HUES6 (cell line): ENCODE measurements around the gene LCN1.
"Not testable (repeated sequence)": the region's sequence is repeated elsewhere in the genome, so short reads cannot be mapped to it uniquely, and the experiment has no call there.

Source experiments
- H3K27ac ChIP-seq: 2 replicates; pipeline ENCODE4 v1.7.0; 2013; ENCODE audit warnings: low read depth, mild to moderate bottlenecking, low read length, inconsistent platforms
- H3K27me3 ChIP-seq: 2 replicates; pipeline ENCODE4 v1.6.1; 2013; ENCODE audit warnings: low read length; ENCODE audit not compliant: control insufficient read depth, insufficient read depth
- H3K36me3 ChIP-seq: 2 replicates; pipeline ENCODE4 v1.6.1; 2013; ENCODE audit warnings: low read length; ENCODE audit not compliant: control insufficient read depth, insufficient read depth
- H3K4me1 ChIP-seq: 2 replicates; pipeline ENCODE4 v1.6.1; 2013; ENCODE audit warnings: low read length; ENCODE audit not compliant: control insufficient read depth, insufficient read depth
- H3K4me3 ChIP-seq: 2 replicates; pipeline ENCODE4 v1.5.1; 2013; ENCODE audit warnings: low read depth, low read length
- H3K9ac ChIP-seq: one replicate; pipeline ENCODE4 v1.6.1; 2013; ENCODE audit warnings: mild to moderate bottlenecking, low read length
- H3K9me3 ChIP-seq: 2 replicates; pipeline ENCODE4 v1.6.1; 2013; ENCODE audit warnings: low read depth, low read length; ENCODE audit not compliant: control insufficient read depth, insufficient read depth

LCN1 gene

GRCh38 chr9:135545646-135546176, 24.5 kb downstream of the LCN1 start, which contains the start of gene OBP2A:
TSS of gene OBP2A (plus strand) at chr9:135546126. CDS start at chr9:135546181, 55 bp downstream.
- H3K36me3 ChIP-seq, H3K27me3 ChIP-seq, H3K9me3 ChIP-seq, H3K9ac ChIP-seq, H3K4me3 ChIP-seq, H3K27ac ChIP-seq, H3K4me1 ChIP-seq: not testable (repeated sequence)

- not testable (repeated sequence) for H3K27me3 ChIP-seq, H3K9ac ChIP-seq, H3K27ac ChIP-seq, H3K4me1 ChIP-seq, H3K9me3 ChIP-seq, H3K4me3 ChIP-seq, H3K36me3 ChIP-seq
Observed at GRCh38 chr9:135546792-135547617, 25.8 kb downstream of the LCN1 start.

- no peaks in the 10 kb centered on the region for H3K36me3 ChIP-seq
- H3K27ac ChIP-seq = no peak overlapping the region
- H3K9ac ChIP-seq = no peak overlapping the region
- no peaks in the 10 kb centered on the region for H3K27me3 ChIP-seq
- H3K4me1 ChIP-seq = no peaks in the 10 kb centered on the region; the same call in 1 of the 2 replicates
- H3K4me3 ChIP-seq = no peak overlapping the region
- H3K9me3 ChIP-seq = no peaks in the 10 kb centered on the region
Observed at GRCh38 chr9:135547756-135548736, 26.8 kb downstream of the LCN1 start.

- not testable (repeated sequence) for H3K4me1 ChIP-seq, H3K27ac ChIP-seq, H3K9ac ChIP-seq, H3K9me3 ChIP-seq, H3K27me3 ChIP-seq, H3K4me3 ChIP-seq, H3K36me3 ChIP-seq
Observed at GRCh38 chr9:135549478-135550343, 28.5 kb downstream of the LCN1 start.

DNA sequence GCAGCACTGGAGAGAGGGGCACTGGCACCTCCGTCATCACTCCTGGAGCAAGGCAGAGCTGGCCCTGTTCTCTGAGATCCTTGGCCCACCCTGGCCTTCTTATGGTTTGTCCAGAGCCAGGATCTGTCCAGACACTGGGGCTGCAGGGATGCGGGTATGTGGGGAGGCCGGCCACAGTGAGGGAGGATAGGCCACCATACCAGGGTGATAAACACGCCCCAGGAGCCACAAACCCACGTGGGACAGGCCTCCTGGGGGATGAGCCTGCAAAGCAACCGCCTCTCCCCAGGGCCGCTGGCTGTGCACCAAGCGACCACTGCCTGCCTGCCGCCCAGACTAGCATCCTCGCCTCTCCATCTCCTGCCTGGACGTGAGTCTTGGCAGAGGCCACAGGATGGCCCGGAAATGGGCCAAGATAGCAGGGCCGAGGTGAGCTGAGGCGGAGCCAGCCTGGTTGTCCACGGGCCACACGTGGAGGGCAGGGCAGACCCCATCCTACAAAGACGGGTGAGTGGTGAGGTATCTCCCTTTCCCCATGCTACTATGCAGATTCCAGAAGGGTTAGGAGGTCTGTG, 29.2 kb downstream of the LCN1 start:
- Histone ChIP-seq H3K4me3 (no peak overlapping the region), H3K4me1 (no peaks in the 10 kb centered on the region; the same call in 1 of the 2 replicates), H3K9ac (no peak overlapping the region), H3K27me3 (no peaks in the 10 kb centered on the region), H3K27ac (no peak overlapping the region), H3K9me3 (no peaks in the 10 kb centered on the region), H3K36me3 (no peaks in the 10 kb centered on the region)

DNA sequence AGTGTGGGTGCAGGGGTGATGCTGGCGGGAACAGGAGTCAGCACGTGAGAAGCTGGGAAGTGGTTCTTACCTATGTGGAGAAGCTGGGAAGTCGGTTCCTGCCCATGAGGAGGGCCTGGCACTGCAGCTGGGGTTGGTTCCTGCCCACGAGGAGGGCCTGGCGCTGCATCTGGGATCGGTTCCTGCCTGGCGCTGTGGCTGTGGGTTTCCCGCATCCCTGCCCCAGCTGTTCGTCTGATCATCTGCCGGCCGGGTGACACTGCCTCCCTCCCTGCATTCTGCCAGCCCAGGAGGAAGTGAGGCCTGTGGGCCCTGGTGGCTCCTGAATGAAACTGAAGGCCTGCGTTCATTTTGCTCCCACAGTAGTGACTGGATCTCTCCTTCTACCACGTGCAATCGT, 29.8 kb downstream of the LCN1 start:
- Histone ChIP-seq H3K9me3 (no peaks in the 10 kb centered on the region), H3K27ac (no peak overlapping the region), H3K4me1 (no peaks in the 10 kb centered on the region; the same call in 1 of the 2 replicates), H3K9ac (no peak overlapping the region), H3K27me3 (no peaks in the 10 kb centered on the region), H3K36me3 (no peaks in the 10 kb centered on the region), H3K4me3 (no peak overlapping the region)

- Histone ChIP-seq H3K4me3 (no peak overlapping the region), H3K27ac (no peak overlapping the region), H3K9ac (no peak overlapping the region), H3K36me3 (no peaks in the 10 kb centered on the region), H3K4me1 (no peaks in the 10 kb centered on the region; the same call in 1 of the 2 replicates), H3K9me3 (no peaks in the 10 kb centered on the region), H3K27me3 (no peaks in the 10 kb centered on the region)
Observed at GRCh38 chr9:135551456-135551855, 30.2 kb downstream of the LCN1 start.

DNA sequence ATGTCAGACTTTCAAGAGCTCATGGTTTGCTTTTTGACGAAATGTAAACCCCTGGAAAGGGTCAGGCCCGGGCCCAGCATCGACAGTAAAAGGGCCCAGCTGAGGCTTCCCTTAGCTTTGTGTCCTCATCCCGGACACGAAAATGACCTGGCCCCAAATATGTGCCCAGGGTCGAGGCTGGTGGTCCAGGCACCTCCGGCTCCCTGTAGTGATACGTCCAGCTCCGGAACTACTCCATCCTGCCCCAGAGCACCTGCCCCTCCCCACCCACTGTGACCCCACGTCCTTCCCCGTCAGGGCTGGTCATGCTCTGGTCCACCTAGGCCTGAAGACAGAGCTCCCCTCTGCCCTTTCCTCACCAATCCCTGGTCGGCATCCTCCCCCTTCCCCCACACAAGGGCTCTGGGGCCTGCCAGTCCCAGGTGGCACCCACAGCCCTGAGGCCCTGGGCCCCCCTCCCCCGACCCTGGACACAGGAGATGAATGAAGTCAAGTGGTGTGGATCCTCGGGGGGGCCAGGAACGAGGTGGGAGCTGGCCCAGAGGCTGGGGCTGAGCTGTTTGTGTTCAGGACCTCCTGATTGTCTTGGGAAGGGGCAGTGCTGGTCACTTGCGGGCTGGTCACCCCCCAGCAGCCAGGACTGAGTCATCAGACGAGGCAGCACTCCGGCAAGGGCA, 30.9 kb downstream of the LCN1 start:
- Histone ChIP-seq H3K36me3 (no peaks in the 10 kb centered on the region), H3K9me3 (no peaks in the 10 kb centered on the region), H3K27ac (no peak overlapping the region), H3K9ac (no peak overlapping the region), H3K27me3 (no peaks in the 10 kb centered on the region), H3K4me1 (no peaks in the 10 kb centered on the region; the same call in 1 of the 2 replicates), H3K4me3 (no peak overlapping the region)

- Histone ChIP-seq H3K9me3 (no peaks in the 10 kb centered on the region), H3K36me3 (no peaks in the 10 kb centered on the region), H3K4me3 (no peak overlapping the region), H3K4me1 (no peaks in the 10 kb centered on the region; the same call in 1 of the 2 replicates), H3K27ac (no peak overlapping the region), H3K27me3 (no peaks in the 10 kb centered on the region), H3K9ac (no peak overlapping the region)
Observed at GRCh38 chr9:135552698-135553171, 31.5 kb downstream of the LCN1 start.
